HepG2 (cell line): ENCODE measurements around the gene UBE2S. TPM values are rescaled to one million over a fixed set of nuclear protein-coding genes. Genes with fewer than 3 reads are reported as not detected.

ENCODE experiments used
- ATAC-seq: fragments of 200-7000 bp; cut with Tn5 transposase; 3 replicates; pipeline ENCODE4 v1.9.1; 2020; ENCODE audit warnings: mild to moderate bottlenecking, moderate library complexity
- BruUV-seq: library from RNA; stranded (reverse); fragments of 400-500 nt; replicated peaks from 2 replicates; lab custom pipeline; 2021; lab: Mats Ljungman, UMichigan
- CTCF ChIA-PET: fragments of 300-600 bp; formaldehyde crosslinking; extraction: SDS; loops from one replicate; lab custom pipeline; 2021; ENCODE audit warnings: low total read pairs, inconsistent platforms, low intra/inter-chr PET ratio; lab: Yijun Ruan, JAX
- POLR2A ChIA-PET: fragments of 350-600 bp; sonication (Branson Sonifier 250); formaldehyde crosslinking; loops from one replicate; lab custom pipeline; 2020; ENCODE audit warnings: antibody characterized with exemption, inconsistent platforms; lab: Yijun Ruan, JAX
- DNase-seq: peaks from one replicate; pipeline ENCODE4 v3.0.0-alpha.2; 2015; ENCODE audit warnings: low spot score
- FAIRE-seq: peaks from 3 replicates; lab custom pipeline; 2011; peaks lifted over from hg19 to GRCh38; lab: Jason Lieb, UNC
- H2AFZ ChIP-seq: one replicate; pipeline ENCODE4 v1.6.1; 2011; ENCODE audit warnings: low read length, inconsistent platforms
- H3K27ac ChIP-seq: fragments of 300-600 bp; 3 replicates; pipeline ENCODE4 v1.8.0; 2011; ENCODE audit warnings: mixed run types, mild to moderate bottlenecking, mixed read lengths, low read length, inconsistent platforms; ENCODE audit not compliant: insufficient read depth; ENCODE audit errors: extremely low read length
- H3K27me3 ChIP-seq, 2 experiments: fragments of 200-600 bp in 1 of 2; 2 replicates in 1 of 2; 3 replicates in 1 of 2; pipeline versions ENCODE4 v1.6.0 to v1.8.0; 2011; ENCODE audit warnings: low read length in 2 of 2, mild to moderate bottlenecking in 2 of 2, moderate library complexity in 2 of 2, inconsistent platforms in 1 of 2; ENCODE audit not compliant: insufficient read depth in 2 of 2, control insufficient read depth in 1 of 2
- H3K36me3 ChIP-seq, 2 experiments: fragments of 200-600 bp in 1 of 2; replicated peaks in 1 of 2; 2 replicates in 1 of 2; 3 replicates in 1 of 2; pipeline versions ENCODE4 v1.5.1 to v1.8.0; 2011; ENCODE audit warnings: low read length in 2 of 2, inconsistent platforms in 1 of 2; ENCODE audit not compliant: insufficient read depth in 2 of 2, control insufficient read depth in 1 of 2
- H3K4me1 ChIP-seq: 2 replicates; pipeline ENCODE4 v1.5.1; 2012; ENCODE audit warnings: low read length, inconsistent platforms; ENCODE audit not compliant: insufficient read depth
- H3K4me2 ChIP-seq: 2 replicates; pipeline ENCODE4 v1.6.0; 2011; ENCODE audit warnings: low read depth, low read length, inconsistent platforms
- H3K4me3 ChIP-seq, 3 experiments: fragments of 200-600 bp in 1 of 3; sonication (generic), shearing (Covaris generic) in 1 of 3; replicated peaks in 1 of 3; 2 replicates each; pipeline ENCODE4 v1.5.1; 2011 to 2016; ENCODE audit warnings: low read length in 3 of 3, inconsistent platforms in 2 of 3, low read depth in 2 of 3, mild to moderate bottlenecking in 2 of 3, control low read depth in 1 of 3, mixed read lengths in 1 of 3; ENCODE audit not compliant: insufficient read depth in 1 of 3
- H3K79me2 ChIP-seq: one replicate; pipeline ENCODE4 v1.6.1; 2011; ENCODE audit warnings: low read length, inconsistent platforms; ENCODE audit not compliant: insufficient read depth
- H3K9ac ChIP-seq: 2 replicates; pipeline ENCODE4 v1.6.0; 2011; ENCODE audit warnings: mild to moderate bottlenecking, low read depth, low read length, inconsistent platforms; ENCODE audit not compliant: insufficient read depth
- H3K9me3 ChIP-seq: 2 replicates; pipeline ENCODE4 v1.5.1; 2012; ENCODE audit warnings: mild to moderate bottlenecking, low read length
- H4K20me1 ChIP-seq: 2 replicates; pipeline ENCODE4 v1.6.0; 2011; ENCODE audit warnings: inconsistent platforms, mild to moderate bottlenecking, low read length, moderate library complexity; ENCODE audit not compliant: insufficient read depth
- ARNTL ChIP-seq: sonication (generic); formaldehyde crosslinking; IDR thresholded peaks from 2 replicates; pipeline ENCODE4 v1.4.0; 2020; ENCODE audit warnings: mild to moderate bottlenecking, missing genetic modification reagents
- ATM ChIP-seq: fragments of 450-650 bp; IDR thresholded peaks from 2 replicates; pipeline ENCODE4 v1.7.1; 2017; ENCODE audit warnings: mild to moderate bottlenecking, borderline replicate concordance
- GATAD2A ChIP-seq: IDR thresholded peaks from 2 replicates; pipeline ENCODE4 v1.6.1; 2016
- IRF9 ChIP-seq: sonication (generic); formaldehyde crosslinking; IDR thresholded peaks from 2 replicates; pipeline ENCODE4 v1.8.0; 2022; ENCODE audit warnings: missing genetic modification reagents, mild to moderate bottlenecking, borderline replicate concordance
- KLF11 ChIP-seq: IDR thresholded peaks from 2 replicates; pipeline ENCODE4 v1.6.1; 2016; ENCODE audit warnings: missing compliant biosample characterization
- MED8 ChIP-seq: sonication (generic); formaldehyde crosslinking; IDR thresholded peaks from 2 replicates; pipeline ENCODE4 v1.8.1; 2023; ENCODE audit warnings: mild to moderate bottlenecking, missing genetic modification reagents; ENCODE audit not compliant: insufficient replicate concordance
- ONECUT2 ChIP-seq: sonication (generic); formaldehyde crosslinking; IDR thresholded peaks from 2 replicates; pipeline ENCODE4 v1.4.0; 2020; ENCODE audit warnings: missing genetic modification reagents
- PHF20 ChIP-seq: sonication (generic); formaldehyde crosslinking; IDR thresholded peaks from 2 replicates; pipeline ENCODE4 v1.5.0; 2020; ENCODE audit warnings: mild to moderate bottlenecking, missing genetic modification reagents
- RFX1 ChIP-seq: fragments of 450-650 bp; IDR thresholded peaks from 2 replicates; pipeline ENCODE4 v1.6.1; 2017
- ZNF225 ChIP-seq: sonication (generic); formaldehyde crosslinking; IDR thresholded peaks from 2 replicates; pipeline ENCODE4 v1.4.0; 2020; ENCODE audit warnings: mild to moderate bottlenecking, missing genetic modification reagents
- WGBS: methylation state at CpG from one replicate; pipeline ENCODE4 v1.1.6; 2017; ENCODE audit warnings: low lambda C conversion rate; 5-methylcytosine and 5-hydroxymethylcytosine counted together
- in situ Hi-C: cut with HindIII; loops from 2 replicates; pipeline ENCODE4 v1.10.0; 2017; ENCODE audit warnings: low pct_unique_long_range_greater_than_20kb; ENCODE audit not compliant: extremely low pct_ligation_motif_present
- intact Hi-C: fragments of 100-400 bp; cut with micrococcal nuclease; formaldehyde crosslinking; loops from one replicate; pipeline ENCODE4 v1.10.0; 2022; ENCODE audit not compliant: unreplicated experiment
- polyA plus RNA-seq, 8 experiments: library from polyadenylated mRNA; depleted of rRNA in 3 of 8; stranded (reverse) in 7 of 8; unstranded in 1 of 8; fragments of >200 nt; fragmentation: Illumina TruSeq in 4 of 8; extraction: Trizol in 4 of 8; gene quantifications; 2 replicates each; pipeline versions ENCODE4 v1.2.1 to v1.2.3, GENCODE V29; 2011 to 2016; ENCODE audit warnings: low read depth in 4 of 8, missing spikeins in 1 of 8, mixed read lengths in 1 of 8; ENCODE audit not compliant: insufficient read depth in 1 of 8
- total RNA-seq, 5 experiments: library from RNA; depleted of rRNA; stranded (reverse); fragments of >200 nt; fragmentation: Illumina TruSeq; extraction: Trizol; gene quantifications; 2 replicates each; pipeline ENCODE4 v1.2.3, GENCODE V29; 2016; ENCODE audit warnings: low read depth in 1 of 5
- TF ChIP-seq, protein P1 (sequence below): sonication (generic); formaldehyde crosslinking; IDR thresholded peaks from 2 replicates; pipeline ENCODE4 v1.4.0; 2020; ENCODE audit warnings: missing genetic modification reagents
- TF ChIP-seq, protein P2 (sequence below): sonication (generic); formaldehyde crosslinking; IDR thresholded peaks from 2 replicates; pipeline ENCODE4 v1.5.0; 2020; ENCODE audit warnings: missing genetic modification reagents
- TF ChIP-seq, protein P3 (sequence below): IDR thresholded peaks from 2 replicates; pipeline ENCODE4 v1.6.1; 2012; ENCODE audit warnings: inconsistent platforms

Gene UBE2S
- total and polyA plus RNA-seq, 2 of the 13 experiments (the other 11 are each of a cell fraction or from before 2014, with no cell fraction given): 32.2 to 39.3 TPM

GRCh38 chr19:55376241-55376933 lies 31.2 kb downstream of the UBE2S start, which contains the start of gene TMEM190:
TSS of gene TMEM190 (plus strand) at chr19:55376826. CDS start at chr19:55376854, 28 bp downstream.
- Histone ChIP-seq H3K27me3 (peaks cover 2 to 15% of the 10 kb centered on the region in 2 experiments; a peak in 3 of 5 replicates), H3K4me2 (peak within 1 kb of the TSS; percentile 85), H2AFZ (no peak within 1 kb of the TSS), H3K36me3 (no peaks in the 10 kb centered on the region), H3K9ac (peak within 1 kb of the TSS; percentile 47; the same call in 1 of the 2 replicates), H3K9me3 (no peaks in the 10 kb centered on the region), H3K4me3 (peak within 1 kb of the TSS; percentile 2 to 68 (median 35); a peak in 5 of 6 replicates), H3K79me2 (no peaks in the 10 kb centered on the region), H3K27ac (no peak within 1 kb of the TSS), H3K4me1 (peaks cover 73% of the 10 kb centered on the region), H4K20me1 (no peaks in the 10 kb centered on the region)
- WGBS: 51% methylated on average over 12 of the region's 21 CpGs
- ChIA-PET CTCF (no interaction called here), POLR2A (interaction anchor here (1.2 to 2.3 kb wide), 2 partner anchors 31 to 37 kb away, joined by 5 to 6 read pairs; partner anchors contain the start of genes KMT5C and UBE2S)
- intact Hi-C loops: no loop called here
- in situ Hi-C loops: no loop called here
- ATAC-seq (peak; percentile 32), FAIRE-seq (no peak), DNase-seq (no peak)
- no TSS peak for BruUV-seq
- TF ChIP-seq MED8 (CRISPR knock-in tag) (no peak), IRF9 (no peak), GATAD2A (CRISPR knock-in tag) (no peak), ARNTL (no peak), ATM (no peak), PHF20 (CRISPR knock-in tag) (no peak), ZNF225 (CRISPR knock-in tag) (no peak), KLF11 (no peak), RFX1 (peak; percentile 11; the same call in 1 of the 2 replicates), ONECUT2 (CRISPR knock-in tag) (no peak)
- TF ChIP-seq, protein P1, sequence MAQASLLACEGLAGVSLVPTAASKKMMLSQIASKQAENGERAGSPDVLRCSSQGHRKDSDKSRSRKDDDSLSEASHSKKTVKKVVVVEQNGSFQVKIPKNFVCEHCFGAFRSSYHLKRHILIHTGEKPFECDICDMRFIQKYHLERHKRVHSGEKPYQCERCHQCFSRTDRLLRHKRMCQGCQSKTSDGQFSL: no peak
- TF ChIP-seq, protein P2, sequence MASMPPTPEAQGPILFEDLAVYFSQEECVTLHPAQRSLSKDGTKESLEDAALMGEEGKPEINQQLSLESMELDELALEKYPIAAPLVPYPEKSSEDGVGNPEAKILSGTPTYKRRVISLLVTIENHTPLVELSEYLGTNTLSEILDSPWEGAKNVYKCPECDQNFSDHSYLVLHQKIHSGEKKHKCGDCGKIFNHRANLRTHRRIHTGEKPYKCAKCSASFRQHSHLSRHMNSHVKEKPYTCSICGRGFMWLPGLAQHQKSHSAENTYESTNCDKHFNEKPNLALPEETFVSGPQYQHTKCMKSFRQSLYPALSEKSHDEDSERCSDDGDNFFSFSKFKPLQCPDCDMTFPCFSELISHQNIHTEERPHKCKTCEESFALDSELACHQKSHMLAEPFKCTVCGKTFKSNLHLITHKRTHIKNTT (CRISPR knock-in tag): no peak
- TF ChIP-seq, protein P3, sequence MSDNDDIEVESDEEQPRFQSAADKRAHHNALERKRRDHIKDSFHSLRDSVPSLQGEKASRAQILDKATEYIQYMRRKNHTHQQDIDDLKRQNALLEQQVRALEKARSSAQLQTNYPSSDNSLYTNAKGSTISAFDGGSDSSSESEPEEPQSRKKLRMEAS: 0 out of 2 replicates have a peak, but pooled peaks have one; percentile 5
